Hepatocyte (in vitro differentiated cells): Measurements from ENCODE around the gene AVPI1. TPM values are rescaled to one million over a fixed set of nuclear protein-coding genes. Genes with fewer than 3 reads are reported as not detected.

Experiments used
- DNase-seq: peaks from one replicate; pipeline ENCODE4 v3.0.0-alpha.2; 2016; ENCODE audit warnings: low spot score
- H2AFZ ChIP-seq: fragments of 200-600 bp; sonication (generic); 2 replicates; pipeline ENCODE4 v1.6.0; 2016; ENCODE audit warnings: antibody characterized with exemption, mild to moderate bottlenecking
- H3K27ac ChIP-seq: fragments of 200-600 bp; sonication (generic); 2 replicates; pipeline ENCODE4 v1.5.1; 2016; ENCODE audit warnings: mild to moderate bottlenecking
- H3K27me3 ChIP-seq: fragments of 200-600 bp; sonication (generic); 2 replicates; pipeline ENCODE4 v1.6.1; 2016
- H3K36me3 ChIP-seq: fragments of 200-600 bp; sonication (generic); replicated peaks from 2 replicates; pipeline ENCODE4 v1.5.1; 2016; ENCODE audit warnings: low read depth; ENCODE audit not compliant: insufficient read depth
- H3K4me1 ChIP-seq: fragments of 200-600 bp; sonication (generic); 2 replicates; pipeline ENCODE4 v1.5.1; 2016; ENCODE audit warnings: mild to moderate bottlenecking, moderate library complexity; ENCODE audit not compliant: insufficient read depth
- H3K4me2 ChIP-seq: fragments of 200-600 bp; sonication (generic); 2 replicates; pipeline ENCODE4 v1.6.0; 2016
- H3K4me3 ChIP-seq: fragments of 200-600 bp; sonication (generic); 2 replicates; pipeline ENCODE4 v1.5.1; 2016; ENCODE audit warnings: mild to moderate bottlenecking
- H3K79me2 ChIP-seq: fragments of 200-600 bp; sonication (generic); 2 replicates; pipeline ENCODE4 v1.6.0; 2017; ENCODE audit warnings: mild to moderate bottlenecking
- H3K9me2 ChIP-seq: fragments of 200-600 bp; sonication (generic); replicated peaks from 2 replicates; pipeline ENCODE4 v1.6.0; 2017; ENCODE audit warnings: mild to moderate bottlenecking; ENCODE audit not compliant: insufficient read depth
- H3K9me3 ChIP-seq: fragments of 200-600 bp; sonication (generic); 2 replicates; pipeline ENCODE4 v1.5.1; 2016; ENCODE audit warnings: low read depth, mild to moderate bottlenecking
- H4K20me1 ChIP-seq: fragments of 200-600 bp; sonication (generic); 2 replicates; pipeline ENCODE4 v1.6.0; 2016; ENCODE audit warnings: mild to moderate bottlenecking; ENCODE audit not compliant: insufficient read depth, poor library complexity, severe bottlenecking
- EZH2 ChIP-seq: fragments of 200-600 bp; sonication (generic); IDR thresholded peaks from 2 replicates; pipeline ENCODE4 v1.6.1; 2016; ENCODE audit warnings: antibody characterized with exemption, mild to moderate bottlenecking, borderline replicate concordance
- EZH2phosphoT487 ChIP-seq: fragments of 200-600 bp; sonication (generic); IDR thresholded peaks from one replicate; pipeline ENCODE4 v1.6.1; 2018; ENCODE audit warnings: antibody characterized with exemption, mild to moderate bottlenecking, low read depth, moderate library complexity; ENCODE audit not compliant: unreplicated experiment, severe bottlenecking
- WGBS: methylation state at CpG from one replicate; pipeline ENCODE4 v1.1.6; 2016; ENCODE audit warnings: low lambda C conversion rate; ENCODE audit errors: missing lambda C conversion rate; 5-methylcytosine and 5-hydroxymethylcytosine counted together
- polyA plus RNA-seq: library from polyadenylated mRNA; unstranded; fragments of >200 nt; fragmentation: Nextera tagmentation; extraction: Ambion mirVana; gene quantifications from 2 replicates; pipeline ENCODE4 v1.2.1, GENCODE V29; 2016
- total RNA-seq: library from RNA; depleted of rRNA; stranded (reverse); fragments of >200 nt; gene quantifications from 2 replicates; pipeline ENCODE4 v1.2.3, GENCODE V29; 2014
- TF ChIP-seq, protein P1 (sequence below): fragments of 200-600 bp; sonication (generic); IDR thresholded peaks from 2 replicates; pipeline ENCODE4 v1.5.1; 2016; ENCODE audit warnings: antibody characterized with exemption, mild to moderate bottlenecking; ENCODE audit not compliant: poor library complexity

Gene AVPI1
- total and polyA plus RNA-seq, 2 experiments from 2014 or later: 26.4 to 34.1 TPM

DNA sequence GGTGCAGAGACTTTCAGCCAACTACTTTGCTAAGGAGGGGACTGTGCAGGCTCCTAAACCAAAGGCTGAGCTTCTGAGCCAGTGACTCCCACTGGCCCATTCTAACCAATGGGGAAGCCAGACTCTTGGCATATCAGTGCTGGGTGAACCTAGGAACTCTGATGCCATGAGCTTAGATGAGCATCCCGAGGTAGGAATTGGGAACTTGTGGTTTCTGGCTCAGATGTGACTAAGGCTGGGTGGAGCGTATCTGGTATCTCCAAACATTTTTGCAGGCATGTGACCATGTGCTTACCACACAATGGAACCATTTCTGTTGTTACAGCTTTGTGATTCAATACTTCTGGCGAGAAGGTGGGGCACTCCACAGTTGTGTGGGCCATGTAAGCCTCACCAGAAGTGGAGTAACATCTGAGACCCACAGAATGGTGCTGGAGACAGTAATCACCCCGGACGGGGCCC lies 2.5 kb upstream of the AVPI1 start:
- Histone ChIP-seq H3K79me2 (peaks cover 20% of the 10 kb centered on the region), H3K27me3 (no peaks in the 10 kb centered on the region), H3K4me2 (no peak overlapping the region), H3K9me2 (no peaks in the 10 kb centered on the region), H3K4me1 (peaks cover 28% of the 10 kb centered on the region), H2AFZ (no peak overlapping the region), H3K36me3 (no peaks in the 10 kb centered on the region), H3K9me3 (no peaks in the 10 kb centered on the region), H4K20me1 (no peaks in the 10 kb centered on the region), H3K4me3 (no peak overlapping the region), H3K27ac (no peak overlapping the region)
- 90% methylated on average over 5 of the region's 5 CpGs for WGBS
- no peak for TF ChIP-seq EZH2
- no peak for TF ChIP-seq EZH2phosphoT487
- TF ChIP-seq, protein P1, sequence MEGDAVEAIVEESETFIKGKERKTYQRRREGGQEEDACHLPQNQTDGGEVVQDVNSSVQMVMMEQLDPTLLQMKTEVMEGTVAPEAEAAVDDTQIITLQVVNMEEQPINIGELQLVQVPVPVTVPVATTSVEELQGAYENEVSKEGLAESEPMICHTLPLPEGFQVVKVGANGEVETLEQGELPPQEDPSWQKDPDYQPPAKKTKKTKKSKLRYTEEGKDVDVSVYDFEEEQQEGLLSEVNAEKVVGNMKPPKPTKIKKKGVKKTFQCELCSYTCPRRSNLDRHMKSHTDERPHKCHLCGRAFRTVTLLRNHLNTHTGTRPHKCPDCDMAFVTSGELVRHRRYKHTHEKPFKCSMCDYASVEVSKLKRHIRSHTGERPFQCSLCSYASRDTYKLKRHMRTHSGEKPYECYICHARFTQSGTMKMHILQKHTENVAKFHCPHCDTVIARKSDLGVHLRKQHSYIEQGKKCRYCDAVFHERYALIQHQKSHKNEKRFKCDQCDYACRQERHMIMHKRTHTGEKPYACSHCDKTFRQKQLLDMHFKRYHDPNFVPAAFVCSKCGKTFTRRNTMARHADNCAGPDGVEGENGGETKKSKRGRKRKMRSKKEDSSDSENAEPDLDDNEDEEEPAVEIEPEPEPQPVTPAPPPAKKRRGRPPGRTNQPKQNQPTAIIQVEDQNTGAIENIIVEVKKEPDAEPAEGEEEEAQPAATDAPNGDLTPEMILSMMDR: no peak
- no peak for DNase-seq

DNA sequence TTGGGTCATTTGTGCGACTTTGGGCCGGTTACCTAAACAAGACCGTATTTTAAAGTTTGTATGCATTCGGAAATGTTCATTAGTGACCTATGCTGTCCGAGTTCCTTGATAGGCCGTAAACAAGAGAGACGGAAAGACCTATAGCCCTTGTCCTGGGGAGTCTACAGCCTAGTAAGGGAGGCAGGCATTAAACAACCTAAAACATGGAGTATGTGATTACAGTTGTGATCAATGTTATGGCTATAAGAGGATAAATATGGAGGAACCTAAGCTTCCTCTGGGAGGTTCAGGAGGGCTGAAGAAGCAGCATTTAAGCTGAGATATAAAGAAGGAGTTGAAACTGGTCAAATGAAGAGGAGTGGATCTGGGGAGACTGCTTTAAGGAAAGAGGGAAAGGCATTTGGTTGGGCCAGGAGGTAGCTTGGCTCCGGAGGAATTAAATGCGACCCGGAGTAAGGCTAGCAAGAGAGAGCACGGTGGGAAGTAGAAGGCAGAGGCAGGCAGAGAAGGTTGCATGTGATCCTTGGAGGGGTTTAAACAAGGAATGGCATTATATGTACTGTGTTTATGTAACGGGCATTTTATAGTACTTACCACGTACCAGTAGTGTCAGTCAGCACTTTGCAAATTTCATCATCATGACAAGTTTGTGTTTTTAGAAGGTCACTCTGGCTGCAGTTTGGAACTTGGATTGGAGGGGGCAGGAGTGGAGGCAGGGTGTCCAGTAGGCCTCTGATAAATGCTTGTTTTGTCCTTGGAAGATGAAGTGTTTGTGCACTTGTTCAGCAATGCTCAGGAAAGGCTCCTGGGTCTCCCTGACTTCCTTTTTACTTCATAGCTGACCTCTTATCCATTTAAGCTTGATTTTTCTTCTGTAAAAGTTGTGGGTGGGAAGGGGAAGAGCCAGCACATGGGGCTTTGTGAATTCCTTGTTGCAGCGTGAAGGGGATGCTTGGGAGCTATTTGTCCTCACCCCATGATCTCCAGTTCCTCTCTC lies 1.0 kb upstream of the AVPI1 start:
- Histone ChIP-seq H3K4me3 (no peak overlapping the region), H2AFZ (peak overlapping the region; percentile 49), H4K20me1 (no peaks in the 10 kb centered on the region), H3K9me3 (no peaks in the 10 kb centered on the region), H3K27ac (peak overlapping the region; percentile 93), H3K79me2 (peaks cover 29% of the 10 kb centered on the region), H3K27me3 (no peaks in the 10 kb centered on the region), H3K9me2 (no peaks in the 10 kb centered on the region), H3K36me3 (no peaks in the 10 kb centered on the region), H3K4me1 (peaks cover 43% of the 10 kb centered on the region), H3K4me2 (peak overlapping the region; percentile 63)
- TF ChIP-seq EZH2: no peak
- no peak for TF ChIP-seq EZH2phosphoT487
- TF ChIP-seq, protein P1: no peak
- DNase-seq: no peak
- 65% methylated on average over 14 of the region's 14 CpGs for WGBS

DNA sequence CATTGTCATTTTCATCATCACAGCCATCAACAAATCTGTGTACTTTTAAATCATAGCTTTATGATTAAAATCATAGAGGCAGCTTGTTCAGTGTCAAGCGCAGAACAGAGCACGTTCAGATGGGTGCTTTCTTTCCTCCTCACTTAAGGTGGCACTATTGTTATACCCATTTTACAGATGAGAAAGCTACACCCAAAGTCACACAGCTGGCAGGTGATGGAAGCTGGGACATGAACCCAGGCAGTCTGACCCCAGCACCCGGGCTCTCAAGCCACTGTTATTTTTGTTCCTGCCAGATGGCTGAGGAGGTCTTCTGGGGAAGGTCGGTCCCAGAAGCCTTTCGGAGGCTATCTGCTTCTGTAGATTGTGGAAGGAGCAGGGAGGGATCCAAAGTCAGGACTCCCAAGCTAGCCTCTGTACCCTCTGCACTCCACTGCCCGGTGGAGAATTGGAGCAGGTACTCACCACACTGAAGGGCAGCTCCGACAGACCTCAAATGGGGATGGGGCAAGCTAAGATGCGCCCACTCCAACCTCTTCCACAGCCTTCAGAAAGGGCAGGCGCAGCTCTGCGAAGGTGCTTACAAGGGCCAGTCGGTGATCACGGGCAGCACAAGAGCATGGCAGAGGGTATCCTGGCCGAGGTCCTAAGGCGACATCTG lies 610 bp downstream of the AVPI1 start:
- peak overlapping the region; percentile 41 for H2AFZ ChIP-seq
- H3K4me1 ChIP-seq: peaks cover 56% of the 10 kb centered on the region
- H3K27ac ChIP-seq: peak overlapping the region; percentile 89
- DNase-seq: no peak
- H3K79me2 ChIP-seq: peaks cover 42% of the 10 kb centered on the region
- H3K4me3 ChIP-seq: peak overlapping the region; percentile 50
- TF ChIP-seq EZH2: no peak
- TF ChIP-seq EZH2phosphoT487: no peak
- TF ChIP-seq, protein P1: no peak
- H3K27me3 ChIP-seq: no peaks in the 10 kb centered on the region
- 25% methylated on average over 14 of the region's 14 CpGs for WGBS
- H3K36me3 ChIP-seq: no peaks in the 10 kb centered on the region
- no peaks in the 10 kb centered on the region for H3K9me2 ChIP-seq
- no peaks in the 10 kb centered on the region for H3K9me3 ChIP-seq
- peak overlapping the region; percentile 87 for H3K4me2 ChIP-seq
- no peaks in the 10 kb centered on the region for H4K20me1 ChIP-seq
